ENCODE results near the gene SH3RF1. TPM values are rescaled to one million over a fixed set of nuclear protein-coding genes. Genes with fewer than 3 reads are reported as not detected.

Gene SH3RF1
- total RNA-seq, 3 donors from 2014 or later (not counting 1 experiment from before 2014, with no cell fraction given), result 0.54 to 2.4 (median 1.6) TPM

DNA sequence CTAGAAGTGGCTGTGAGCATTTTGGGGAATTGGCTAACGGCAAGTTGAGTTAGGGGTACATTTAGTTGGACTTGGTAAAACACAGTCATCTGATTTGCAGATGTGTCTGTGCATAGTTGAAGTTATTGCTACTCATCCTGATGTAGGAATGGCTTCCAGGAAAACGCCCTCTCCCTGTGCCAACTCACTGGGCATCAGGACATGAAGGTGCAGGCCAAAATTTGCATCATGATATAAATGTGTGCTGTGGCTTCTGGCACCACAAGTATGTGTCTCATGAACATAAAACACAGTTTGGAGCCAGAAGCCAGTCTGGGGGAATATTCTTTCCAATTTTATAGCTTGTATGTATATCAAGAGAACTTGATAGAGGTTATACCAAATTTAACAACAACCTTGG is 206.5 kb downstream of the SH3RF1 start:
- H3K27me3 ChIP-seq (ENCODE audit: control insufficient read depth, insufficient read depth, low read length), result no peaks in the 10 kb centered on the region
- intact Hi-C loops (cut with micrococcal nuclease), result no loop called here
- peaks cover 13 to 23% of the 10 kb centered on the region in 2 donors for H3K4me1 Mint-ChIP-seq
- no peak for DNase-seq
- H3K4me3 Mint-ChIP-seq, result no peak overlapping the region
- H3K9me3 ChIP-seq (ENCODE audit: control insufficient read depth, insufficient read depth, low read length), result no peaks in the 10 kb centered on the region
- no peaks in the 10 kb centered on the region for H3K9me3 Mint-ChIP-seq
- H3K27ac ChIP-seq (ENCODE audit: low read length), result no peak overlapping the region
- H3K4me1 ChIP-seq (ENCODE audit: control insufficient read depth, insufficient read depth, low read length), result peaks cover 8% of the 10 kb centered on the region
- no peak overlapping the region for H3K27ac Mint-ChIP-seq
- no peak for TF ChIP-seq CTCF (IDR thresholded peaks at IDR 0.05)
- ATAC-seq, result no peak
- H3K36me3 ChIP-seq (ENCODE audit: control insufficient read depth, insufficient read depth, low read length), result no peaks in the 10 kb centered on the region
- no peaks in the 10 kb centered on the region for H3K36me3 Mint-ChIP-seq
- H3K27me3 Mint-ChIP-seq (ENCODE audit: low read depth in 2 of 2), result no peaks in the 10 kb centered on the region
- no peak overlapping the region for H3K4me3 ChIP-seq (ENCODE audit: low read length)
- 82% methylated on average over 2 of the region's 2 CpGs for WGBS (ENCODE audit: insufficient coverage)

DNA sequence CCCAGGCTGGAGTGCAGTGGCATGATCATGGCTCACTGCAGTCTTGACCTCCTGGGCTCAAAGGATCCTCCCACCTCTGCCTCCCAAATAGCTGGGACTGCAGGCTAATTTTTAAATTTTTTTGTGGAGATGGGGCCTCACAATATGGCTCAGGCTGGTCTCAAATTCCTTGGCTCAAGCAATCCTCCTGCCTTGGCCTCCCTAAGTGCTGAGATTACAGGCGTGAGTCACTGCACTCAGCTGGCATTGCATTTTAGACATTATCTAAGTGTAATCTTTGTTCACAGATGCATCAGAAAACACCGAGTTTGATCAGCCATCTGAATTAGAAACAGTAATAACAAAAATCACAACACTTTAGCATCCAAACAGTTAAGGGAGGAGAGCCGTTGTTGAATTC is 207.3 kb downstream of the SH3RF1 start:
- DNase-seq (no peak), ATAC-seq (no peak)
- H3K27me3 Mint-ChIP-seq (ENCODE audit: low read depth in 2 of 2), result no peaks in the 10 kb centered on the region
- H3K27ac ChIP-seq (ENCODE audit: low read length), result no peak overlapping the region
- no peak overlapping the region for H3K4me3 Mint-ChIP-seq
- no peak overlapping the region for H3K27ac Mint-ChIP-seq
- WGBS (ENCODE audit: insufficient coverage), result 82% methylated on average over 3 of the region's 3 CpGs
- no peaks in the 10 kb centered on the region for H3K27me3 ChIP-seq (ENCODE audit: control insufficient read depth, insufficient read depth, low read length)
- intact Hi-C loops (cut with micrococcal nuclease), result no loop called here
- no peaks in the 10 kb centered on the region for H3K36me3 ChIP-seq (ENCODE audit: control insufficient read depth, insufficient read depth, low read length)
- H3K9me3 ChIP-seq (ENCODE audit: control insufficient read depth, insufficient read depth, low read length), result no peaks in the 10 kb centered on the region
- no peak for TF ChIP-seq CTCF (IDR thresholded peaks at IDR 0.05)
- peaks cover 9 to 20% of the 10 kb centered on the region in 2 donors for H3K4me1 Mint-ChIP-seq
- H3K4me1 ChIP-seq (ENCODE audit: control insufficient read depth, insufficient read depth, low read length), result peaks cover 5% of the 10 kb centered on the region
- no peak overlapping the region for H3K4me3 ChIP-seq (ENCODE audit: low read length)
- no peaks in the 10 kb centered on the region for H3K36me3 Mint-ChIP-seq
- H3K9me3 Mint-ChIP-seq, result no peaks in the 10 kb centered on the region

DNA sequence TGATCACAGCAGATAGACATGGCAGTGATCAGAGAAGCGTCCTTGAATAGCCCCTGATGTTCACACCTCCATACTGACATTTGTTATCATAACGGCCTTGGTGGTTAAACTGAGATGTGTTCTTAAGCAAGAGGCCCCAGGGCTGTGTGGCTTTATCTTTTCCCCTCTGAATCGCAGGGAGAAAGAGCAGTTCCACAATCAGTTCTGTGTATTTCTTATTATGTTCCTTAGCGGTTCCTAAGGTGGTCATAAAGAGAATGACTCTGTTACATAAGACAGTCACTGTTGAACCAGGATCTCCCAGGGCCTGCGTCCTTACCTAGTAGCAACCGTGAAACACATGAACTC is 207.9 kb downstream of the SH3RF1 start:
- Histone ChIP-seq H3K9me3 (ENCODE audit: control insufficient read depth, insufficient read depth, low read length) (no peaks in the 10 kb centered on the region), H3K27me3 (ENCODE audit: control insufficient read depth, insufficient read depth, low read length) (no peaks in the 10 kb centered on the region), H3K36me3 (ENCODE audit: control insufficient read depth, insufficient read depth, low read length) (no peaks in the 10 kb centered on the region), H3K4me3 (ENCODE audit: low read length) (no peak overlapping the region), H3K27ac (ENCODE audit: low read length) (no peak overlapping the region), H3K4me1 (ENCODE audit: control insufficient read depth, insufficient read depth, low read length) (no peaks in the 10 kb centered on the region)
- no peaks in the 10 kb centered on the region for H3K27me3 Mint-ChIP-seq (ENCODE audit: low read depth in 2 of 2)
- no peak for TF ChIP-seq CTCF (IDR thresholded peaks at IDR 0.05)
- no peaks in the 10 kb centered on the region for H3K36me3 Mint-ChIP-seq
- 71% methylated on average over 5 of the region's 6 CpGs for WGBS (ENCODE audit: insufficient coverage)
- no peaks in the 10 kb centered on the region for H3K9me3 Mint-ChIP-seq
- no peak overlapping the region for H3K27ac Mint-ChIP-seq
- H3K4me1 Mint-ChIP-seq, result peaks cover 5 to 15% of the 10 kb centered on the region in 2 donors
- peak in 2 of 3 donors; percentile 48 to 80 for ATAC-seq
- DNase-seq, result no peak
- H3K4me3 Mint-ChIP-seq, result no peak overlapping the region
- intact Hi-C loops (cut with micrococcal nuclease), result no loop called here

GRCh38 chr4:169061386-169061785 is 209.4 kb downstream of the SH3RF1 start:
- no peaks in the 10 kb centered on the region for H3K27me3 Mint-ChIP-seq (ENCODE audit: low read depth in 2 of 2)
- Histone ChIP-seq H3K4me1 (ENCODE audit: control insufficient read depth, insufficient read depth, low read length) (no peaks in the 10 kb centered on the region), H3K4me3 (ENCODE audit: low read length) (no peak overlapping the region), H3K27me3 (ENCODE audit: control insufficient read depth, insufficient read depth, low read length) (no peaks in the 10 kb centered on the region), H3K9me3 (ENCODE audit: control insufficient read depth, insufficient read depth, low read length) (no peaks in the 10 kb centered on the region), H3K27ac (ENCODE audit: low read length) (no peak overlapping the region), H3K36me3 (ENCODE audit: control insufficient read depth, insufficient read depth, low read length) (no peaks in the 10 kb centered on the region)
- peaks cover 5 to 15% of the 10 kb centered on the region in 2 donors for H3K4me1 Mint-ChIP-seq
- intact Hi-C loops (cut with micrococcal nuclease), result no loop called here
- H3K4me3 Mint-ChIP-seq, result no peak overlapping the region
- no peak for TF ChIP-seq CTCF (IDR thresholded peaks at IDR 0.05)
- no peak for ATAC-seq
- DNase-seq, result no peak
- no peaks in the 10 kb centered on the region for H3K36me3 Mint-ChIP-seq
- no peaks in the 10 kb centered on the region for H3K9me3 Mint-ChIP-seq
- WGBS (ENCODE audit: insufficient coverage), result 94% methylated on average over 2 of the region's 3 CpGs
- H3K27ac Mint-ChIP-seq, result no peak overlapping the region
